WERI-Rb-1 (cell line): Measurements from ENCODE around the gene IMMP2L.

Source experiments
- DNase-seq: peaks from one replicate; pipeline ENCODE4 v3.0.0-alpha.2; 2020
- H3K27ac ChIP-seq: fragments of 250-450 bp; sonication (Bioruptor Pico); 2 replicates; pipeline ENCODE4 v1.5.1; 2020; ENCODE audit warnings: mild to moderate bottlenecking, moderate library complexity
- H3K27me3 ChIP-seq: fragments of 250-450 bp; sonication (Bioruptor Pico); 2 replicates; pipeline ENCODE4 v1.5.1; 2021; ENCODE audit warnings: mild to moderate bottlenecking, low read depth, moderate library complexity; ENCODE audit not compliant: insufficient read depth, severe bottlenecking
- H3K36me3 ChIP-seq: fragments of 250-450 bp; sonication (Bioruptor Pico); 2 replicates; pipeline ENCODE4 v1.5.1; 2020; ENCODE audit warnings: mild to moderate bottlenecking, moderate library complexity
- H3K4me3 ChIP-seq: 2 replicates; pipeline ENCODE4 v1.5.1; 2011; ENCODE audit warnings: low read depth, mild to moderate bottlenecking, control low read depth, low read length
- H3K9me3 ChIP-seq: fragments of 250-450 bp; sonication (Bioruptor Pico); 2 replicates; pipeline ENCODE4 v1.5.1; 2021; ENCODE audit warnings: mild to moderate bottlenecking, moderate library complexity; ENCODE audit not compliant: severe bottlenecking
- CTCF ChIP-seq: IDR thresholded peaks from 2 replicates; pipeline ENCODE4 v1.5.1; 2011; ENCODE audit warnings: low read depth, mild to moderate bottlenecking, control low read depth, inconsistent platforms, low read length

Gene IMMP2L

GRCh38 chr7:111264981-111265380, 297.3 kb downstream of the IMMP2L start:
- Histone ChIP-seq H3K4me3 (no peak overlapping the region), H3K27ac (no peak overlapping the region), H3K9me3 (no peaks in the 10 kb centered on the region), H3K36me3 (no peaks in the 10 kb centered on the region), H3K27me3 (no peaks in the 10 kb centered on the region)
- TF ChIP-seq CTCF, result no peak
- DNase-seq, result no peak

- DNase-seq, result no peak
- no peak overlapping the region for H3K27ac ChIP-seq
- no peak overlapping the region for H3K4me3 ChIP-seq
Observed at GRCh38 chr7:111264111-111264868, 298.0 kb downstream of the IMMP2L start.

GRCh38 chr7:111262293-111263116, 299.8 kb downstream of the IMMP2L start:
- TF ChIP-seq CTCF, result no peak
- H3K27ac ChIP-seq, result no peak overlapping the region
- no peaks in the 10 kb centered on the region for H3K9me3 ChIP-seq
- no peak for DNase-seq
- no peak overlapping the region for H3K4me3 ChIP-seq
- no peaks in the 10 kb centered on the region for H3K27me3 ChIP-seq
- no peaks in the 10 kb centered on the region for H3K36me3 ChIP-seq

More at GRCh38 chr7:111264111-111264868, 298.0 kb downstream of the IMMP2L start:
- H3K36me3 ChIP-seq, result no peaks in the 10 kb centered on the region
- no peaks in the 10 kb centered on the region for H3K9me3 ChIP-seq
- no peak for TF ChIP-seq CTCF
- no peaks in the 10 kb centered on the region for H3K27me3 ChIP-seq

- Histone ChIP-seq H3K9me3 (no peaks in the 10 kb centered on the region), H3K36me3 (no peaks in the 10 kb centered on the region), H3K27ac (no peak overlapping the region), H3K4me3 (no peak overlapping the region), H3K27me3 (no peaks in the 10 kb centered on the region)
- DNase-seq, result no peak
- TF ChIP-seq CTCF, result no peak
Observed at GRCh38 chr7:111261496-111261895, 300.8 kb downstream of the IMMP2L start.

GRCh38 chr7:111259991-111260390, 302.3 kb downstream of the IMMP2L start:
- H3K9me3 ChIP-seq, result no peaks in the 10 kb centered on the region
- H3K27ac ChIP-seq, result no peak overlapping the region
- no peak for DNase-seq
- H3K36me3 ChIP-seq, result no peaks in the 10 kb centered on the region
- H3K27me3 ChIP-seq, result no peaks in the 10 kb centered on the region
- TF ChIP-seq CTCF, result no peak
- H3K4me3 ChIP-seq, result no peak overlapping the region
